RWPE2 (cell line): ENCODE results near the gene ARHGEF10L.

Source experiments
- ATAC-seq: fragments of 200-7000 bp; cut with Tn5 transposase; 3 replicates; pipeline ENCODE4 v1.9.1; 2021; ENCODE audit warnings: low read depth
- DNase-seq: peaks from one replicate; pipeline ENCODE4 v3.0.0-alpha.2; 2020; ENCODE audit warnings: low spot score
- H3K27ac ChIP-seq: fragments of 450-650 bp; 2 replicates; pipeline ENCODE4 v1.5.1; 2017; ENCODE audit warnings: mild to moderate bottlenecking; ENCODE audit not compliant: poor library complexity, severe bottlenecking
- H3K27me3 ChIP-seq: fragments of 250-450 bp; sonication (Bioruptor Pico); 2 replicates; pipeline ENCODE4 v1.5.1; 2021; ENCODE audit warnings: mild to moderate bottlenecking, moderate library complexity; ENCODE audit not compliant: insufficient read depth, poor library complexity, severe bottlenecking
- H3K36me3 ChIP-seq: fragments of 250-450 bp; sonication (Bioruptor Pico); 2 replicates; pipeline ENCODE4 v1.5.1; 2020; ENCODE audit warnings: low read depth, mild to moderate bottlenecking, moderate library complexity
- H3K4me1 ChIP-seq: fragments of 250-450 bp; sonication (Bioruptor Pico); 2 replicates; pipeline ENCODE4 v1.5.1; 2021; ENCODE audit warnings: mild to moderate bottlenecking, moderate library complexity; ENCODE audit not compliant: insufficient read depth, poor library complexity, severe bottlenecking
- H3K4me3 ChIP-seq: fragments of 250-450 bp; sonication (Bioruptor Pico); 2 replicates; pipeline ENCODE4 v1.5.1; 2021; ENCODE audit warnings: mild to moderate bottlenecking, moderate library complexity; ENCODE audit not compliant: severe bottlenecking
- H3K9me3 ChIP-seq: fragments of 250-450 bp; sonication (Bioruptor Pico); 2 replicates; pipeline ENCODE4 v1.5.1; 2021; ENCODE audit warnings: mild to moderate bottlenecking, moderate library complexity; ENCODE audit not compliant: severe bottlenecking
- CTCF ChIP-seq: fragments of 450-650 bp; IDR thresholded peaks from one replicate; pipeline ENCODE4 v1.5.1; 2017; ENCODE audit warnings: mild to moderate bottlenecking, moderate library complexity; ENCODE audit not compliant: poor library complexity, severe bottlenecking

Gene ARHGEF10L

GRCh38 chr1:17728123-17728712 lies 188.7 kb downstream of the ARHGEF10L start:
- no peak for TF ChIP-seq CTCF
- Histone ChIP-seq H3K4me1 (no peaks in the 10 kb centered on the region), H3K9me3 (no peaks in the 10 kb centered on the region), H3K27ac (no peak overlapping the region), H3K27me3 (no peaks in the 10 kb centered on the region), H3K4me3 (no peak overlapping the region), H3K36me3 (no peaks in the 10 kb centered on the region)
- no peak for DNase-seq
- ATAC-seq, result no peak

DNA sequence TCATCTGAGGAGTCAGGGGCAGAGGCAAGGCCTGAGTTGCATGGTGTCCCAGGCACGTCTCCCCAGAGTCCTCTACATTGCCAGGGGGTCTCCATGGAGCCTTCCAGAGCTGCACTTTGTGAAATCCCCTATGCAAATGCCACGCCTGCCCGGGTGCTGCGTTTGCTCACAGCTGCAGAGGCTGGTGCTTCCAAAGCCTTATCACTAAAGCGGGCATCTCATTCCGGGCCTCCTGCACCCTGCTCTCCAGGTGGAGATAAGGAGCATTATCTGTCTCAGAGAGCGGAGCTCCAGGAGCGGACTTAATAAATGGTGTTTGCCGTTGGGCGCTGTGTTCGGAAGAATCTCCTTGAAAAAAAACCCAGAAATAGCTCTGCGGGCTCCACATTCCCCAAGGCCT lies 189.8 kb downstream of the ARHGEF10L start:
- H3K4me1 ChIP-seq, result no peaks in the 10 kb centered on the region
- TF ChIP-seq CTCF, result no peak
- no peak for ATAC-seq

GRCh38 chr1:17729909-17730308 lies 190.4 kb downstream of the ARHGEF10L start:
- TF ChIP-seq CTCF, result no peak
- no peak for DNase-seq
- no peaks in the 10 kb centered on the region for H3K36me3 ChIP-seq
- ATAC-seq, result no peak
- H3K9me3 ChIP-seq, result no peaks in the 10 kb centered on the region
- H3K4me3 ChIP-seq, result no peak overlapping the region
- no peak overlapping the region for H3K27ac ChIP-seq
- H3K27me3 ChIP-seq, result no peaks in the 10 kb centered on the region
- H3K4me1 ChIP-seq, result no peaks in the 10 kb centered on the region

More for the DNA sequence above, 189.8 kb downstream of the ARHGEF10L start:
- no peaks in the 10 kb centered on the region for H3K9me3 ChIP-seq
- H3K27ac ChIP-seq, result no peak overlapping the region
- no peak for DNase-seq
- H3K27me3 ChIP-seq, result no peaks in the 10 kb centered on the region
- H3K4me3 ChIP-seq, result no peak overlapping the region
- H3K36me3 ChIP-seq, result no peaks in the 10 kb centered on the region

- no peaks in the 10 kb centered on the region for H3K36me3 ChIP-seq
- no peaks in the 10 kb centered on the region for H3K27me3 ChIP-seq
- H3K4me1 ChIP-seq, result no peaks in the 10 kb centered on the region
- no peak overlapping the region for H3K27ac ChIP-seq
- no peaks in the 10 kb centered on the region for H3K9me3 ChIP-seq
- ATAC-seq (no peak), DNase-seq (no peak)
- H3K4me3 ChIP-seq, result no peak overlapping the region
- TF ChIP-seq CTCF, result no peak
Observed at GRCh38 chr1:17731460-17731859, 192.0 kb downstream of the ARHGEF10L start.

- no peak for TF ChIP-seq CTCF
- no peak for DNase-seq
- peak; percentile 59; the same call in 1 of the 3 replicates for ATAC-seq
Observed at GRCh38 chr1:17732475-17732874, 193.0 kb downstream of the ARHGEF10L start.

More at GRCh38 chr1:17732475-17732874, 193.0 kb downstream of the ARHGEF10L start:
- Histone ChIP-seq H3K4me1 (no peaks in the 10 kb centered on the region), H3K27ac (no peak overlapping the region), H3K4me3 (no peak overlapping the region), H3K9me3 (no peaks in the 10 kb centered on the region), H3K27me3 (no peaks in the 10 kb centered on the region), H3K36me3 (no peaks in the 10 kb centered on the region)
